GM11168 (cell line): ENCODE data around the gene DTNBP1.

Experiments used
- in situ Hi-C: fragments of 300-500 bp; cut with MboI; formaldehyde crosslinking; loops from one replicate; pipeline ENCODE4 v1.12.0; 2022; ENCODE audit warnings: low sequenced_read_pairs; ENCODE audit not compliant: unreplicated experiment

DTNBP1 gene

DNA sequence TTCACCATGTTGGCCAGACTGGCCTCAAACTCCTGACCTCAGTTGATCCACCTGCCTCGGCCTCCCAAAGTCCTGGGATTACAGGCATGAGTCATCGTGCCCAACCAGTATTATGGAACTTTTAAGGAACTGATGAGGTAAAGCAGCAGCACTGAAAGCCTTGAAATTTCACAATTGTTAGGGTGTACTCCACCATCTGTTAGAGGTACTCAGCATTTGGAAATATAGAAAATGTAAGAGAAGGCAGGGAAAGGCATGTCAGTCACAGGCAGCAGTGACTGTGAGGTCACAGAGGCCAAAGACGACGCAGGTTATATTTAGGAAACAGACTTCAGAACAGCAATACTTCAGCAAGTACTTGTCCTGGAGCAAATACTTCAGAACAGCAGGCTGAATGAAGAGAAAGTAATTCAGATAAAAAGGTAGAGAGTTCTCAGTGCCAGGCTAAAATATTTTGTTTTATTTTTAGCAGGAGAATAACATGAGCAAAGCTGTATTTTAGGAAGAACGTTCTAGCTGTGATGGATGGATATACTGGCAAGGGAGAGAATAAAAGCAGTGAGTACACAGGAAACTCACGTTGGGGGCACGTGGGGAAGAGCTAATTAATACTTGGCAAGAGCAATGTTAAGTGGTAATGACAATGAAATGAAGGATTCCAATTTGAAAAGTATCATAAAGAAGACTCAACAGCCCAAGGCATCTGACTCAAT lies 67.2 kb downstream of the DTNBP1 start:
- in situ Hi-C loops = no loop called here

DNA sequence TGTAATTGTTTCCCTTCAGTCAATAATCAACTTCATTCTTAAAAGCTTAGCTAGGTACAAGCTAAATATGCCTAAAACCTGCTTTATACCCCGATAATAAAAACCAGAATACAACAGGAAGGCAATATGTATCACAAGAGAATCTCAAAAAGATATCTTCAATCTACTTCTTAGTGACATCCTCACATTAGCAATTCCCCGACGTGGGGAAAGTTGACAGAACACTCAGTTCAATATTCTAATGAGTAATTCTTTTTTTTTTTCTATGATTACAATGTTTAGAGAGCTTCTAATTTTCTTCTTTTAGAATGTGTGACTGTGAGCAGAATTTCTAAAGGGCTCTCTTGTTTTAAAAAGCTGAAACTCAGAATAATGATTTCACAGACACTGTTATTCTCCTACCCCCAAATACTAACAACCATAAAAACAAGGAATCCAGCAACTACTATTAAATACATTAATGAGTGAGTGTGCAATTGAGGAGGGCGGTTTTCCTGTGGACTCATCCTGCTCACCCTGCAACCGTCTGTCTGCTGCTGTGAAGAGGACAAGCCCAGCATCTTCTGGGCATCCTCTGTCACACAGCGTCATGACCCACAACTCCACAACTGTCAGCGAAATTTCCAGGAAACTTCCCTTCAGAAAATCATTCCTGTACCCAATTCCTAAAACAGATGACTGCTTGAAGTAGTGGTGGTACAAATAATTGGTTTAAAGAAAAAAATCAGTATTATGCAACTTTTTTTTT lies 68.1 kb downstream of the DTNBP1 start:
- in situ Hi-C loops = no loop called here

GRCh38 chr6:15593798-15594197 lies 69.0 kb downstream of the DTNBP1 start:
- in situ Hi-C loops = no loop called here

DNA sequence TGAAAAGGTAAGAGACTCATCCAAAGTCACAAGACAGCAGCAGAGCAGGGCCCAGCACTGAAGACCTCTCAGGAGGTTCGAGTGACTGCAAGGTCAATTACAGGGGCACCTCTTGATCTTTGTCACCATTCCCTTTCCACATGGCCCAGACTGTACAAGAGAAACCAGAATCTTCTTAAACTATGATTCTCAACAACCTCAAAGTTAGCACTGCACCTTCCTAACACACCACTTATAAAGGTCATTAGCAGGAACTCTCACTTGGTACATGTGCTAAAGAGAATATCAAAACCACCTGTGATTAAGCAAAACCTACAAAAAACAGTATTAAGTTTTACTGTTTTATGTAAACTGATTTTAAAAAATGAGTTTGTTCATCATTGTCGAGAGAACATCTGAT lies 70.2 kb downstream of the DTNBP1 start:
- in situ Hi-C loops = no loop called here

DNA sequence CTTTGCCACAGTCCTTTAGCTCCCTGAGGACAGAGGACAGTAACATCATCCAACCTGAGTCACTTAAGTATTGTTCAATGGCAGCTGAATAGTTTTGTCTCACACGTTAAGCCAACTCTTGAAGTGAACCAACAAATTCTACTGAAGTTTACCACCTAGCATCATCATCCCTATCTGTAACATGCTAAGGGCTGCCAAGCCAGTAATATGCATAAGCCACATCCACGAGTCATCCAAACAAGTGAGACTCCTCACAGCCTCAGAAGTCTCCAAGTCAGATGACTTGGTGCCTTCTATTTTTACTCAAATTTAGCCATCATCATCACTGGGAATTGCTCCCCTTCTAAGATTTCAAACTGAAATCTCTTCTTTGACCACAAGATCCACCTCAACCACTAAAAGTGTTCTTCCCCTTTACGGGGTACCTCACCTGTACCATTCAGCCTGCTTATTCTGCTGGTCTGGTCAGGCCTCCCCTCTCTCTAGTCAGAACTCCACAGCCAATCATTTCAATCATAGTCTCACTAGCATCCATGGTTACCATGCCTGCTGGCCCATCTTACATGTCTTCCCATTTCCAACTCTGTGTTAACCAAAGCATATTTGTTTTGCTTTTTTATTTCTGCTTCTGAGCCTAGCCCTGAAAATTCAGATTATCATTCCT lies 73.7 kb downstream of the DTNBP1 start:
- in situ Hi-C loops = no loop called here

DNA sequence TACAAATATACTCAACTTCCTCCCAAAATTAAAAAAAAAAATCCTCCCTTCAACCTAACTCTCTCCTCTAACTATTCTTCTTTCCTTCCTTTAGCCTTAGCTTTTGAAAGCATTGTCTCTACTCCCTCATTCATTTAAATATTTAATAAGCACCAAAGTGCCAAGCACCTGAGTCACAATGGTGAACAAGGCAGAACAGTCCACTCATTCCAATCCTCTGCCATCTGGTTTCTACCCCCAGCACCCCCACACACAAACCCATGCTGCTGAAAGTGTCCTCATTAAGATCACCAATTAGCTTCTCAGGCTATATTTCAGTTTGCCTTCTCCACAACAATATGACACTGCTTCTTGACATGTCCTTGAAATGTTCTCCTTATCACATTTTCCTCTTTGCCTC lies 76.3 kb downstream of the DTNBP1 start:
- in situ Hi-C loops = no loop called here

- in situ Hi-C loops = no loop called here
These were observed 77.0 kb downstream of the DTNBP1 start for GRCh38 chr6:15585760-15586214.

DNA sequence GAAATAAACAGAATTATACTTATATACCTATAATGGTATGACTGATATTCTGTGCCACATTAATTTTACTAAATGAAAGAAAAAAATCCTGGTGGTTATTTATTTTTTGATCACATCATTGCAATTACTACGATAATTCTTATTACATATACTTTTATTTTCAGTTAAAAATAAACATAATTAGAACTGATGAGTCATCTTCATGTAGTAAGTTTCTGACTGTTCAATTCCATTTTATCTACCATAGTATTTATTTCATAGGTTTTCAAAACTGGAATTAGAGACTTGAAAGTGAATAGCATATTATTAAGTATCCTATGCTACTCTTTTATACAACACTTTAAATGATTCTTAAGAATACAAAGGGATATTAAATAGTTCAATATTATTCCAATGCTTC lies 80.3 kb downstream of the DTNBP1 start:
- in situ Hi-C loops = no loop called here

DNA sequence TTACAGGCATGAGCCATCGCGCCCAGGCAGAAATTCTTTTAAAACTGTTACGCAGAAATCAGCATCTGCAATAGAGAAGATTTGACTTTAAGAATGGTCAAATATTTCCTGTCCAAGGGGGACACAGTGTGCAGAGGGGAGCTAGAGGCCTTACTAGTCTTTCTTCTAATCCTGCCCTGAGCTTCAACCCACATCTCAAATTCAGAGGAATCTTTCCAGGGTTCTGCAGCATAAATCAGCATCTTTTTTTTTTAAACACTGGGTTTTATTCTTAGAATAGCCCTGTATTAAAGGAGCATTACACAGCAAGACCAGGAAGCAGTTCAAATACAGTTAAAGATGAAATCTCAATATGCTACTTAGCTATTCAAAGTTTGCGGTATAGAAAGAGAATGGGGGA lies 81.1 kb downstream of the DTNBP1 start:
- in situ Hi-C loops = no loop called here

DNA sequence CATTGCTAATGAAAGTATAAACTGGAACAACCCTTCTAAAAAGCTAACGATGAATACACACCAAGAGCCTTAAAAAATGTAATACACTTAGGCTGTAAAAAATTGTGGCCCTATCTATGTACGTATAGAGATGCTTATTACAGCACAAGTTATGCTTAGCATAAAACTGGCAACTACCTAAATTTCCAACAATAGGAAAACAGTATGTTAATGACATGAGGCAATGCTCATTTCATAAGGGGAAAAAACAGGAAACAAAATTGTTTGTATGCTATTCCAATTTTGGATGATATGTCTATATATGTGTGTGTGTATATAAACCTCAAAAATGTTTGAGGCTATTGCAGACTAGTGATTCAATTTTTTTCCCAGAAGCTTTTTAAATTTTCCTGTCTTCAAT lies 82.5 kb downstream of the DTNBP1 start:
- in situ Hi-C loops = no loop called here

DNA sequence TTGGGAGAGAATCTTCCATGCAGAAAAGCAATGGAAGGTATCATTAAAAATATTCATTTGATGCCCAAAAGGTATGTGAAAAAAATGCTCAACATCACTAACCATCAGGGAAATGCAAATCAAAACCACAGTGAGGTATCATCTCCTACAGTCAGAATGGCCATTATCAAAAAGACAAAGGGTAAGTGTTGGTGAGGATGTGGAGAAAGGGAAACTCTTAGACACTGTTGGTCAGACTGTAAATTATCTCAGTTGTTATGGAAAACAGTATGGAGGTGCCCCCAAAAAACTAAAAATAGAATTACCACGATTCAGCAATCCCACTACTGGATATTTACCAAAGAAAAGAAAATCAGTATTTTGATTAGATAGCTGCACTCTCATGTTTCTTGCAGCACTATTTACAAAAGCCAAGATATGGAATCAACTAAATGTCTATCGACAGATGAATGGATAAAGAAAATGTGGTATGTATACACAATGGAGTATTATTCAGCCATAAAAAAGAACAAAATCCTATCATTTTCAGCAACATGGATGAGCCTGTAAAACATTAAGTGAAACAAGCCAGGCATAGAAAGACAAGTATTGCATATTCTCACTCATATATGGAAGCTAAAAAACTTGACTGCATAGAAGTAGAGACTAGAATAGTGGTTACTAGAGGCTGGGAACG lies 84.0 kb downstream of the DTNBP1 start:
- in situ Hi-C loops = no loop called here

DNA sequence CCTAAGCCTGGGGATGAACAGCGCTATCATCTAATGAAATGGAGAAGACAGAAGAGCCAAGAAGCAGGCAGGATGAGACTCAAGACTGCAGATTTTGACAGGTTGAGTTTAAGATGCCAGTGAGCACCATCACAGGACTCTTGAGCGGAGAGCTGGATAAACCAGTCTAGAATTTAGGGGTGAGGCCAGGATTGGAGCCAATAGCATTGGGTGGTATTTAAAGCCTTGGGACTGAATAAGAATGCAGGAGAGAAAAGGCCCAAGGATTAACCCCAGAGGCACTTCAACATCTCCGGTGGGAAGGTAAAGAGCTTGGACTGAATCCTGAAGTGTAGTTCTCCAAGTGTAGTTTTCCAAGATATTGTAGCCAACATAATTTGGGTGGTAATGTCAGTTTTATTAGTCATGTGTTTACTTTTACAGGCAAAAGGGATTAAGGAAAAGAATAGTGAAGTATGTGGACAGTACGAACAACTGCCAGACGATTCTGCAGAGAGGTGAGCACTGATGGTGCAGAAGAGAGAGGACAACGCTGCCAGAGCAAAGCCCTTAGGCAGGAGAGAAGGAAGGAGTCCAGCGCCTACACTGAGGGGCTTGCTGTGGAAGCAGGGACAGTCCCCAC lies 85.2 kb downstream of the DTNBP1 start:
- in situ Hi-C loops = no loop called here

- in situ Hi-C loops = no loop called here
These were observed 85.7 kb downstream of the DTNBP1 start for GRCh38 chr6:15577106-15577505.

DNA sequence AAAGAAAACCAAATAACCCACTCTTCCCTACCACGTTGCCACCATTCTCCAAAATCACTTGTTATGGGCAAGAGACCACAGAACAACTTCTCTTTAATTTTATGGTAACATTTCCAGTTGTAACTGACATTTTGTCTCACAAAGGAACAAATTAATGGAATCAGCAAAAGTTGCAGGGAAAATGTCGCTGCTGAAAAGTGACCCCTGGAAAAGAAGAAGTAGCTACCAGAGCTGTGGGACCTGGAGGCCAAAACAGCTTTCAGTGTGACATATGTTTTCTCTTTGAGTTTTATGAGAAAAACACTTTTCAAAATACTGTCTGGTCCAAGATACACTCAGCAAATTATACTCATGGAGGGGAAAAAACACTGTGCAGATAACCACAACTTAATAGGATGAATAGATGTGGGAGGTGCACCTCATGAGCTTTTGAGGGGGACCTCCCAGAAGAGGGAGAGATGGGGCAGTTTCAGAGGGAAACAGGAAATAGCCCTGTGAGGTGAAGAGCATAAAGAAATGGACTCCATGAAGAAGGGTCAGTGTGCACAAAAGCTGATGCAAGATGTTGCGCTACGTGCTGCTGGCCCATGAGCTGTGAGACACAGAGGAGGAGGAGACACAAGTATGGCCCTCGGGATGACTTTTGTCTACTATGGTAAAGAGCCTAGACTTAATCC lies 87.3 kb downstream of the DTNBP1 start:
- in situ Hi-C loops = no loop called here

DNA sequence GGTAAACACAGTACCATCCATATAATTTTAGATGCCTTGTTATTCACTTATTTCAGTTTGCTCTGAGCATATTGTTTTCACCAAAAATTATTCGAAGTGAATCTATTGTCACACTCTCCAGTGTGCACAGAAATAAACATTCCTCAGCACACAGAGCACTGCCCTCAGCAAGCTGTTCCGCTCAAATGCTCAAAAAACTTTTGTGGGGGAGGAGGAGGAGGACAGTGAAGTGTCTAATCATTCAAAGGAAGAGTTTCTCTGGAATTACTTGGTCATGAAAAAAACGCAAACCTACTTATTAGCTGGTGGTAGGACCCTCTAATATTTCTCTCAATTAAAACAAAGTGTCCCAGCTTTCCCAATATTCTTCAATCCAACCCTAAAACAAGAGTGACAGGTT lies 88.3 kb downstream of the DTNBP1 start:
- in situ Hi-C loops = no loop called here

DNA sequence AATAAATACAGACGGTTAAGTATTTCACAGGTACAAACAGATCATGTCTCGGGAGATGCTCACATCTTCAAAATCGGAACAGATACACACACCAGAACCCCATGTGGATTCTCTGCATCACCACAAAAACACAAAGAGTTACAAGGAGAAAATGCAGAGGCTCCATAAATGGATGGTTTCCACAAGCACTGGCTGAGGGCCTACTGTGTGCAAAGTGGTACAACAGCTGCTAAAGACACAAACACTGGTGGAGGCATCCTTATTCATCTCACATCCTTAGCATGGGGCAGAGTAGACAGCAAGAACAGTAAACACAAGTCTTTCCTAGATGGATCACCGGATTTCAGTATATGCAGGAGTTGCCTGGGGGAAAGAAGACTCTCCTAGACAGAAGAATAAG lies 88.8 kb downstream of the DTNBP1 start:
- in situ Hi-C loops = no loop called here

DNA sequence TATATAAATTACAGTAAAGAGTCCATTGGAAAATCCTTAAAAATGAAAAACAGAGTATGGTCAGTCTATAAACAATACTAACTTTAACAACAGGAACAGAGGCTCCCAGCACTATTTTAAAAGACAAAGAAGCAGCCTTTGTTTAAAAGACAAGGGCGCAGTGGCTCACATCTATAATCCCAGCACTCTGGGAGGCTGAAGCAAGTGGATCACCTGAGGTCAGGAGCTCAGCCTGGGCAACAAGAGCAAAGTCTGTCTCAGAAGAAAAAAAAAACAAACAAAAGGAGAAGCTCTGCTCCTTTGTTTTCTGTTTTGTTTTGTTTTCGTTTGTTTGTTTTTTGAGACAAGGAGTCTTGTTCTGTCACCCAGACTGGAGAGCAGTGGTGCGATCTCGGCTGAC lies 89.4 kb downstream of the DTNBP1 start:
- in situ Hi-C loops = no loop called here

GRCh38 chr6:15572296-15573016 lies 90.4 kb downstream of the DTNBP1 start:
- in situ Hi-C loops = no loop called here

DNA sequence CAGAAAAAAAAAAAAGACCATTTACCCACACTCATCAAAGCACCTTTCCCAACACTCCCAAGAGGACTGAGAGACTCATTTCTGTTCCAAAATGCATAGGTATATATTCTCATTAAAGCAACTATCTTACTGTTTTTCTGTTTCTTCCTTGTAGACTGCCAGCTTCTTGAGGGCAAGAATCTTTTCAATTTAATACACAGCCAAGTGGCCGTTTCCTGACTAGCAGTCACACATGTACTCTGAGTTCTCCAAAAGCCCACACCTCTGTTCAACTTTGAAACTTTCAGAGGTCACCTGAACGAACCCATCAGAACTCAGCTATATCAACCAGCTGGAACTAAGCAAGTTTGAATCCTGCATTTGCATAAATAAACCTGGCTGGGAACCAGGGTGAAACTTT lies 92.7 kb downstream of the DTNBP1 start:
- in situ Hi-C loops = no loop called here
